ENCODE results near the gene MMRN2.
"Not testable (repeated sequence)": the region's sequence is repeated elsewhere in the genome, so short reads cannot be mapped to it uniquely, and the experiment has no call there.

The MMRN2 gene

DNA sequence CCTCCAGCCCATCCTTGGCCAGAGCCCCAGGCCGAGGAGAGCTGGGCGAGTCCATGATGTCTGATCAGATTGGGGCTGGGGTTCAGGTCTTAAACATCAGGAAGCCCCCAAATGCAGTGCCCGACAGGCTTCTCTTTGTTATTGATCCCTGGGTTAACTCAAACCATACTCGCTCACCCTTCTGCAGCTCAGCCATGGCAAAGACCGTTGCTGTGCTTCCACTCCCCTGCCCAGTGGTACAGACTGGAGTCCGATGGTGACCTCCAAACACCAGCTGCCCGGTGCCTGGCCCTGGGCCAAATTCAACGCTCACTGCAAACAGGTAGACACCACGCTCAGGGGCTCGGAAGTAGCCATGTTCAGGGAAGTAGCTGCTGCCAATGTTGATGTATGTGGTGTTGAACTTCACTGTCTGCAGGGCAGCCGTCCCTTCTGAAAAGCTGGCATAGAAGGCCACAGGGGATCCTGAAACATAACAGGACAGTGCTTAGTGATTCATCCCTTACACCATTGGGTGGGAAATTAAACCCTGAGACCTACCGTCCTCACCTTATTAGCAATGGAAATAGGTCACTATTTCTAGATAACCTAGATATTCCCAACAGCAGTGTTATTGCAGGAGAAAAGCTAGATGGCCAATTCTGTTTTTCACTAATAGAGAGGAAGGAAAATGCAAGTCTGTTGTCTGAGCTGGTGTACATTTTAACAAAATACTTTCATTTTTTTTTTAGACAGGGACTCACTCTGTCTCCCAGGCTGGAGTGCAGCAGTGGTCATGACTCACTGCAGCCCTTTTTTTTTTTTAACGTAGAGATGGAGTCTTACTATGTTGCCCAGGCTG is 20.5 kb downstream of the MMRN2 start:
- no peak for DNase-seq (ENCODE audit: extremely low spot score)
- POLR2A ChIA-PET = no interaction called here
- TF ChIP-seq, protein P1, sequence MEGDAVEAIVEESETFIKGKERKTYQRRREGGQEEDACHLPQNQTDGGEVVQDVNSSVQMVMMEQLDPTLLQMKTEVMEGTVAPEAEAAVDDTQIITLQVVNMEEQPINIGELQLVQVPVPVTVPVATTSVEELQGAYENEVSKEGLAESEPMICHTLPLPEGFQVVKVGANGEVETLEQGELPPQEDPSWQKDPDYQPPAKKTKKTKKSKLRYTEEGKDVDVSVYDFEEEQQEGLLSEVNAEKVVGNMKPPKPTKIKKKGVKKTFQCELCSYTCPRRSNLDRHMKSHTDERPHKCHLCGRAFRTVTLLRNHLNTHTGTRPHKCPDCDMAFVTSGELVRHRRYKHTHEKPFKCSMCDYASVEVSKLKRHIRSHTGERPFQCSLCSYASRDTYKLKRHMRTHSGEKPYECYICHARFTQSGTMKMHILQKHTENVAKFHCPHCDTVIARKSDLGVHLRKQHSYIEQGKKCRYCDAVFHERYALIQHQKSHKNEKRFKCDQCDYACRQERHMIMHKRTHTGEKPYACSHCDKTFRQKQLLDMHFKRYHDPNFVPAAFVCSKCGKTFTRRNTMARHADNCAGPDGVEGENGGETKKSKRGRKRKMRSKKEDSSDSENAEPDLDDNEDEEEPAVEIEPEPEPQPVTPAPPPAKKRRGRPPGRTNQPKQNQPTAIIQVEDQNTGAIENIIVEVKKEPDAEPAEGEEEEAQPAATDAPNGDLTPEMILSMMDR (IDR thresholded peaks at IDR 0.05; ENCODE audit: control extremely low read depth, extremely low read depth, low read depth, missing control alignments) = no peak
- CTCF ChIA-PET = interaction anchor here (1.0 to 12.8 kb wide), 8 partner anchors 8 to 249 kb away, joined by 3 to 238 read pairs (median 7); partner anchors contain the start of genes ADIRF, MMRN2 and SNCG

DNA sequence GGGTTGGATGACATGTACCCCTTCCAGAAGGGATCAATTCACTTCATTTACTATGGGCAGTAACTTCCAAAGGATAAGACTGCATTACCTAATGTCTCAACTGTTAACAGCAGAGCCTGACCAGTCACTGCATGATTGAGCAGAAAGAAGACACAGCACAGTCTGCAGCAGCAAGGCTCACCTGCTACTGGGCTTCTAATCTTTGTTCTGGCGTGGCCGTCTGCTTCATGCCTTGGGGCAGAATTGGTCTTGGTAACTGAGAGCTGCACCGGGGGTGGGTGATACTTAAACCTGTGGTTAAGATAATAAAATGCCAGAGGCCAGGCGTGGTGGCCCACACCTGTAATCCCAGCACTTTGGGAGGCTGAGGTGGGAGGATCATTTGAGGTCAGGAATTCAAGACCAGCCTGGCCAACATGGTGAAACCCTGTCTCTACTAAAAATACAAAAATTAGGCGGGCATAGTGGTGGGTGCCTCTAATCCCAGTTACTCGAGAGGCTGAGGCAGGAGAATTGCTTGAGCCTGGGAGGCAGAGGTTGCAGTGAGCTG is 23.2 kb downstream of the MMRN2 start:
- DNase-seq (ENCODE audit: extremely low spot score); POLR2A ChIA-PET: not testable (repeated sequence)
- CTCF ChIA-PET = interaction anchor here (1.2 kb wide), 1 partner anchor 32 kb away, joined by 3 read pairs; no protein-coding TSS in a partner anchor

DNA sequence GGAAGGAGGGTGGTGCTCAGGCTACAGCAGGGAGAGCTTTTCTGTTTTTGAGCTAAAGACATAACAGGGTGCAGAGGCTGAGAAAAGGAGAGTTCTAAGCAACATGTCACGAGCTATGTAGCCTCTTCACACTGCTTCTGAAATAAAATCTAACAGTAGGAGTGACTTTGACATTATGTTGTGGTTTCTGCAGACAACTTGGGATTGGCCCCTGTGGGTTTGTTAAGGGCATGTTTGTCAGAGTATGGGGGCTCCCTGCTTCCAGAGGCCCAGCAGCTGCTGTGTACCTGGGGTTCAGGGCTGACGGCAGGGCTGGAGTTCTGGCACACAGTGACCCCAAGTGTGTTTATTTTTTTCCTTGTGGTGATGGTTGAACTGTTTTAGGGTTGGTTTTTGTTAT is 24.7 kb downstream of the MMRN2 start:
- TF ChIP-seq, protein P1 (IDR thresholded peaks at IDR 0.05; ENCODE audit: control extremely low read depth, extremely low read depth, low read depth, missing control alignments) = no peak
- ChIA-PET CTCF (interaction anchor here (1.0 to 1.5 kb wide), 4 partner anchors 10 to 28 kb away, joined by 3 to 6 read pairs (median 4); no protein-coding TSS in a partner anchor), POLR2A (no interaction called here)
- DNase-seq (ENCODE audit: extremely low spot score) = no peak

DNA sequence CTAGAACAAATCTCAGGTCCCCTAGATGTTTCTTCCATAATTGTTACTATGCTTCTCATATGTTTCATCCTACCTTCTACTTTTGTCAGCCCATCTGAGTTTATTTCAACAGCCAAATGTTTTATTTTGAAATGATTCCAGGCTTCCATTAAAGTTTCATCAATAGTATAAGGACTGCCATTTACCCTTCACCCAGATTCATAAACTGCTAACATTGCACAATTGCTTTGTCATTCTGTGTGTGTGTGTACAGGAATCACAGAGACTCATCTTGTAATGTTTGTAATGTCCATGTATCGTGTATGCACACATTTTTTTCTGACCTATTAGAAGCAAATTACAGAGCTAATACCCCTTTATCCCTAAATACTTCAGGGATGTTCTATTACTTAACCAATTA is 25.5 kb downstream of the MMRN2 start:
- TF ChIP-seq, protein P1 (IDR thresholded peaks at IDR 0.05; ENCODE audit: control extremely low read depth, extremely low read depth, low read depth, missing control alignments) = no peak
- no peak for DNase-seq (ENCODE audit: extremely low spot score)
- POLR2A ChIA-PET = no interaction called here
- CTCF ChIA-PET = interaction anchor here (1.1 to 1.5 kb wide), 3 partner anchors 11 to 29 kb away, joined by 3 to 6 read pairs (median 4); no protein-coding TSS in a partner anchor

DNA sequence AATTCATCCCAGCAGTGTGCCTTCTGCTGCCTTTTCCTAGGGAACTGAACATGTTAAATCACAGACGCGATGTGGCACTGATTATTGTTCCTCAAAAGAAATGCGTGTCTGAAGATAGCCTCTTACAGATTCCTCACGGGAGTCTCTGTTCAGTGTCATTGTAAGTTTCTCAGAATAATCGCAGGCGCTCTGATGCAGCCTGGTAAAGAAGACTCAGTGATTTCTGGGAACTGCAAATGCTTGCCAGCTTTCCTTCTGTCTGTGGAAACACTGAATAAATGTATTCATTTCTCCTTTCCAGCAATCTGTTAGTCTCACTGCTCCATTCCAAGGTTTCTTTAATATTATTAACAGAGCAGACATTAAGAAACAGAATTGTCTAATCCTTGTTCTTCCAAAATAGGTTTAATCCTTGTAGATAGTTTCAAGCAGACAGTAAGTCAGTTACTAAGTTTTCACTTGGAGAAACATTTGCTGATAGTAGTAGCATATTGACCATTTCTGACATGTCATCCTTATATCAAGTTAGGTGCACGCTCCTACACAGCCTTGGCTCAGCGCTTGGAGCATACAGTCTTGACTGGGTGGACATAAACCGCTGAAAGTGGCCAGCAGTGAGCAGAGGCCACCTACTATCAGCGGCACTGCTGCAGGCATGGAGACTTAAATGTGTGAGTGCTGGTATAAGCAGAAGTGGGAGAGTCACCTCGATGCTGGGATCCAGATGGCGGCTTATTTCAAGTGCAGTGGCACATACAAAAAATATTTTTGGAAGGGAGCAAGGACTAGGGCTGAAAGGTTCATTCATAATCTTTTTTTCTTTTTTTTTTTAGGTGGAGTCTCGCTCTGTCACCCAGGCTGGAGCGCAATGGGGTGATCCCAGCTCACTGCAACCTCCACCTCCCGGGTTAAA is 27.7 kb downstream of the MMRN2 start:
- ChIA-PET CTCF (interaction anchor here (1.0 to 5.5 kb wide), 2 partner anchors 10 to 37 kb away, joined by 3 to 30 read pairs; no protein-coding TSS in a partner anchor), POLR2A (no interaction called here)

DNA sequence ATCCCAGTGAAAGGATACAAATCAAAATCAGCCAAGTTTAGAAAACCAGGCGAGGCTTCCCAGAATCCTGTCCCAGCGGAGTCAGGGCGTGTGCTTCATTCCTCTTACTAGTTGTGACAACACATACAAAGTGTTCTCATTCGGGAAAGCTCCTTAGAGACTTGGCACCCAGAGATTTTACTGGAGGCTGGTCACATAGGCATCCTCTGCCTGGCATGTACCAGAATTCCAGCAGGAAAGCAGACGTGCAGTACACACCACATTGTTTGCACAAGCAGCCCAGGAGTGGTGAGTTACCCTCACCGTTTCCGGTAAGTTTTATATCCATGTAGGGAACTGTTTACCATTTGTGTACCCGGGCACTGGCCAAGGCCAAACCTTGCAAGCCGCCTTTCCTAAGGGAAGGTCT is 34.9 kb downstream of the MMRN2 start:
- no peak for DNase-seq (ENCODE audit: extremely low spot score)
- ChIA-PET POLR2A (no interaction called here), CTCF (no interaction called here)
- TF ChIP-seq, protein P1 (IDR thresholded peaks at IDR 0.05; ENCODE audit: control extremely low read depth, extremely low read depth, low read depth, missing control alignments) = no peak

More for the DNA sequence above, 27.7 kb downstream of the MMRN2 start:
- TF ChIP-seq, protein P1 (IDR thresholded peaks at IDR 0.05; ENCODE audit: control extremely low read depth, extremely low read depth, low read depth, missing control alignments) = no peak
- no peak for DNase-seq (ENCODE audit: extremely low spot score)
